Measurements from ENCODE around the gene TNFRSF8.

TNFRSF8 gene

DNA sequence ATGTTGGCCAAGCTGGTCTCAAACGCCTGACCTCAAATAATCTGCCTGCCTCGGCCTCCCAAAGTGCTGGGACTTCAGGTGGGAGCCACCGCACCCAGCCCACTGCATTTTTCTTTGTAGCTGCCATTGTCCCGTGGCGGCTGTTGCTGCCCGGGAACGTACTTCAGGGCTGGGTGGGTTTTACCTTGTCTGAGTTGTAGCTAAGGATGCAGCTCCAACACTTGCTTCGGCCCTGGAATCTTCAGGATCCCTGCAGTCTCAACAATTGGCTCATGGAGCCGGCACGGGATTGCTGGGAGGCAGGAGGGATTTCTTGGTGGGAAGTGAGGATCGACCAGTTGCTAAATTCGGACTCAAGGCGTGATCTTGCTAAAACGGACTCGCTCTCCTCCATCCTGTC, 10.7 kb downstream of the TNFRSF8 start:
- TF ChIP-seq TAF1 (IDR thresholded peaks at IDR 0.05; ENCODE audit: borderline replicate concordance, insufficient read depth, low read length) (no peak), SIN3A (IDR thresholded peaks at IDR 0.05; ENCODE audit: borderline replicate concordance, insufficient read depth, low read length) (no peak), FOXP2 (optimal IDR thresholded peaks at IDR 0.05; ENCODE audit: borderline replicate concordance, extremely low read depth, extremely low read length, insufficient read depth) (no peak)

DNA sequence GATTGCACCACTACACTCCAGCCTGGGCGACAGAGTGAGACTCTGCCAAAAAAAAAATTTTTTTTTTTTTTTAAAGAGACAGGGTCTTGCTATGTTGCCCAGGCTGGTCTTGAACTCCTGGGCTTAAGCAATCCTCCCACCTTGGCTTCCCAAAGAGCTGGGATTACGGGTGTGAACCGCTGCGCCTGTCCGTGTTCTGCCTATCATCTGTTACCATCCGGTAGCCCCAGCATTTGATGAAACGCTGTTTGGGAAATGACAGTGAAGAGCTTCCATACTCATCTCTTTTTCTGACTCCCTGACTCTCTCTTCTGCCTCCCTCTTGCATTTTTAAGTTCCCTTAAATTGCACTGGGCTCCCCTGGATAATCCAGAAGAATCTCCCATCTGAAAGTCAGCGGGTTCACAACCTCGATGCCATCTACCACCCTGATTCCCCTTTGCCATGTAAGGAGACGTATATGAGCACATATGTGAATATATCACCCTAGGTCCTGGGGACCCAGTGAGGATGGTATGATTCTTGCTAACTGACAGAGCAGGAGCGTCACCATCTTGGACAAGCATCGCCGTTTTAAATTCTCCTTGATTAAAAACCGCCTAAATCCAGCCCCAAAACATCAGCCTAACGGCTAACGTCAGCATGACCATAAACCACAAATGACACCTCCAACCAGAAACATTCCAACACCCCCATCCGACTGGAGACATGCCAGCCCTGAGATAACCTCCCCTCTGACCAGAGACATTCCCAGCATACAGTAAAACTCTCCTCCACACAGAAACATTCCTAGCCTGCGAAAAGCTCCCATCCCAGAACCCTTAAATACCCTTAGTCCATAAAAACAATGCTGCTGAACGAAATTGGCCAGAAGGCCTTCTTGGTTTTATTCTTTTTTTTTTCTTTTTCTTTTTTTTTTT, 12.4 kb downstream of the TNFRSF8 start:
- TF ChIP-seq POLR2AphosphoS5 (IDR thresholded peaks at IDR 0.05; ENCODE audit: low read depth, low read length): no peak
- TF ChIP-seq TAF1 (IDR thresholded peaks at IDR 0.05; ENCODE audit: borderline replicate concordance, insufficient read depth, low read length): no peak
- no peak for TF ChIP-seq FOXP2 (optimal IDR thresholded peaks at IDR 0.05; ENCODE audit: borderline replicate concordance, extremely low read depth, extremely low read length, insufficient read depth)
- TF ChIP-seq SIN3A (IDR thresholded peaks at IDR 0.05; ENCODE audit: borderline replicate concordance, insufficient read depth, low read length): no peak
- TF ChIP-seq, protein P1, sequence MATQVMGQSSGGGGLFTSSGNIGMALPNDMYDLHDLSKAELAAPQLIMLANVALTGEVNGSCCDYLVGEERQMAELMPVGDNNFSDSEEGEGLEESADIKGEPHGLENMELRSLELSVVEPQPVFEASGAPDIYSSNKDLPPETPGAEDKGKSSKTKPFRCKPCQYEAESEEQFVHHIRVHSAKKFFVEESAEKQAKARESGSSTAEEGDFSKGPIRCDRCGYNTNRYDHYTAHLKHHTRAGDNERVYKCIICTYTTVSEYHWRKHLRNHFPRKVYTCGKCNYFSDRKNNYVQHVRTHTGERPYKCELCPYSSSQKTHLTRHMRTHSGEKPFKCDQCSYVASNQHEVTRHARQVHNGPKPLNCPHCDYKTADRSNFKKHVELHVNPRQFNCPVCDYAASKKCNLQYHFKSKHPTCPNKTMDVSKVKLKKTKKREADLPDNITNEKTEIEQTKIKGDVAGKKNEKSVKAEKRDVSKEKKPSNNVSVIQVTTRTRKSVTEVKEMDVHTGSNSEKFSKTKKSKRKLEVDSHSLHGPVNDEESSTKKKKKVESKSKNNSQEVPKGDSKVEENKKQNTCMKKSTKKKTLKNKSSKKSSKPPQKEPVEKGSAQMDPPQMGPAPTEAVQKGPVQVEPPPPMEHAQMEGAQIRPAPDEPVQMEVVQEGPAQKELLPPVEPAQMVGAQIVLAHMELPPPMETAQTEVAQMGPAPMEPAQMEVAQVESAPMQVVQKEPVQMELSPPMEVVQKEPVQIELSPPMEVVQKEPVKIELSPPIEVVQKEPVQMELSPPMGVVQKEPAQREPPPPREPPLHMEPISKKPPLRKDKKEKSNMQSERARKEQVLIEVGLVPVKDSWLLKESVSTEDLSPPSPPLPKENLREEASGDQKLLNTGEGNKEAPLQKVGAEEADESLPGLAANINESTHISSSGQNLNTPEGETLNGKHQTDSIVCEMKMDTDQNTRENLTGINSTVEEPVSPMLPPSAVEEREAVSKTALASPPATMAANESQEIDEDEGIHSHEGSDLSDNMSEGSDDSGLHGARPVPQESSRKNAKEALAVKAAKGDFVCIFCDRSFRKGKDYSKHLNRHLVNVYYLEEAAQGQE (IDR thresholded peaks at IDR 0.05; ENCODE audit: insufficient read depth in 1 of 2, low read depth in 2 of 2, low read length in 2 of 2): no peak

DNA sequence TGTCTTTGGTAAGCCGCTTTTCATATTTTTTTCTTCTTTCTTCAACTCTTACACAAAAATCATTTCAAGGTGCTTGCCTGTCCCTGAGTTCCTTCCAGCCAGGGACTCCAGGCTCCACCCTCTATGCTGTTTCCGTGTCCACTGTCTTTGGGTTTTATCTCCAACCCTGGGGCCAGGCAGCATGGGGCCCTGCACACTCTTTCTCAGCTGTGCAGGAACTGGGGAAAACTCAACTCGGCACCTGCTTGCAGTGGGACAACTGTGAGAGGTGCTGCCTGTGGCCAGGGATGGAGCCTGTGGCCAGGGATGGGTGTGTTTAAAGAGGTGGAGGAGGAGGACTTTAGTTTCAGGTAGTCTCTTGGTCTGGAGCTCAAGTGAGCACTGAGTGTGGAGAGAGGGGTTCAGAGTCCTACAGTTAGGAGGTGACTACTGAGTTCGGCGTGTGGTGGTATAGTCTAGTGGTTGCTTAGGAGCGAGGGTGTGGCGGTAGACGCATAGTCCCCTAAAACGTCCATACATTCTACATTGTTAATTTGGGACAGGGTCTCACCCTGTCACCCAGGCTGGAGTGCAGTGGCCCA, 13.4 kb downstream of the TNFRSF8 start:
- TF ChIP-seq SIN3A (IDR thresholded peaks at IDR 0.05; ENCODE audit: borderline replicate concordance, insufficient read depth, low read length): no peak
- TF ChIP-seq FOXP2 (optimal IDR thresholded peaks at IDR 0.05; ENCODE audit: borderline replicate concordance, extremely low read depth, extremely low read length, insufficient read depth): no peak
- no peak for TF ChIP-seq POLR2AphosphoS5 (IDR thresholded peaks at IDR 0.05; ENCODE audit: low read depth, low read length)
- no peak for TF ChIP-seq TAF1 (IDR thresholded peaks at IDR 0.05; ENCODE audit: borderline replicate concordance, insufficient read depth, low read length)
- TF ChIP-seq, protein P1 (IDR thresholded peaks at IDR 0.05; ENCODE audit: insufficient read depth in 1 of 2, low read depth in 2 of 2, low read length in 2 of 2): no peak

DNA sequence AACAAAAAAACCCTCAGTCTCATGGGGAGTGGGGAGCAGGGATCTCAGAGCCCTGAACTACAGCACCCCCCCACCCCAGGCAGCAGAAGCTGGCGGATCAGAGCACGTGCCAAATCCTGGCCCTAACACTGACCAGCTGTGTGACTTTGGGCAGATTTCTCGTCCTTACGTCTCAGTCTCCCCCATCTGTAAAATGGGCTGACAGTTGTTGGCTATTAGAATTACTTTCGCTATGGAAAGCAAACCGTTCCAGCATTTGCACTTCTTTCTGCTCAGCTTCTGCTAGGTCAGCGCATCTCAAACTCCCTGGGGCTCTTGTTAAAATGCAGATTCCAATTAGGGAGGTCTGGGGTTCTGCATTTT, 15.5 kb downstream of the TNFRSF8 start:
- TF ChIP-seq TAF1 (IDR thresholded peaks at IDR 0.05; ENCODE audit: borderline replicate concordance, insufficient read depth, low read length) (no peak), POLR2AphosphoS5 (IDR thresholded peaks at IDR 0.05; ENCODE audit: low read depth, low read length) (no peak), SIN3A (IDR thresholded peaks at IDR 0.05; ENCODE audit: borderline replicate concordance, insufficient read depth, low read length) (no peak), FOXP2 (optimal IDR thresholded peaks at IDR 0.05; ENCODE audit: borderline replicate concordance, extremely low read depth, extremely low read length, insufficient read depth) (no peak)
- TF ChIP-seq, protein P1 (IDR thresholded peaks at IDR 0.05; ENCODE audit: insufficient read depth in 1 of 2, low read depth in 2 of 2, low read length in 2 of 2): no peak

DNA sequence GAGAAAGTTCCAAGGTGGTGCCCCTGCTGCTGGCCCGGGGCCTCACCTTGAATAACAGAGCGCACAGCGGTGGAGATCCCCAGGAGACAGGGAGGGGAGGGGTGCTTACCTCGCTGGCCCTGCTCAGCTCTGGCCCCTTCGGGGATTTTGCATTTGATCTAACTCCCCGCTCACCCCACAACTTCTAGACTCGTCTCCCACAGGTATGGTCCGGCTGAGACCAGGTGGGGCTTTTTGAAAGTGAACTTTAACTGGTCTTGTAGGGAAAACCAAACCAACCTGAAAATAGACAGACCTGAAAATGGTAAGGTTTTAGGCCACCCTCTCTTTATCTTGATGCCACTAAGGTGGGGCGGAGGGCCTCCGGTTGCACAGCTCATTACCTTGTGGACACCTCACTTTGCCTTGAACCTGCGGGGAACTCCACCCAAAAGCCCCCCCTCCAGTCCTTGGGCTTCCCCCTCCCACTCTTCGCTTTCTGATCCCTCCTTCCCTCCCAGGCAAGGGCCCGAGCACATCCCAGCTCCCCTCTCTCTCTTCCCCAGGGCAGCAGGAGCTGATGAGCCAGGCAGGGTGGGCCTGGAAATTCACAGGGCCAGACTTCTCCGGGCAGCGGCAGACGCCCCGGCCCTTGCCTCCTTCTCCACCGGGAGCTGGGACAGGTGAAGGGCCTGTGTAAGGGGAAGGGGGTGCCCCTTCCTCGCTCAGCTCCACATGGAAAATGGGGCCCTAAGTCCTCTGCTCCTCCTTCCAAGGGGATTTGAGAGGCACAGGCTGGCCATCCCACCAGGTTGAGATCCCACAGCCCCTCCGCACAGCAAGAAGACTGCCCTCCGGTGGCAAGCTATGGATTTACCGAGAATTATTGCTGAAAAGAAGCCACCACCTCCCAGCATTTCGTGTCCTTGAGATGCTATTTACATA, 16.1 kb downstream of the TNFRSF8 start:
- TF ChIP-seq TAF1 (IDR thresholded peaks at IDR 0.05; ENCODE audit: borderline replicate concordance, insufficient read depth, low read length): no peak
- TF ChIP-seq SIN3A (IDR thresholded peaks at IDR 0.05; ENCODE audit: borderline replicate concordance, insufficient read depth, low read length): no peak
- TF ChIP-seq, protein P1 (IDR thresholded peaks at IDR 0.05; ENCODE audit: insufficient read depth in 1 of 2, low read depth in 2 of 2, low read length in 2 of 2): no peak
- no peak for TF ChIP-seq POLR2AphosphoS5 (IDR thresholded peaks at IDR 0.05; ENCODE audit: low read depth, low read length)
- TF ChIP-seq FOXP2 (optimal IDR thresholded peaks at IDR 0.05; ENCODE audit: borderline replicate concordance, extremely low read depth, extremely low read length, insufficient read depth): no peak
